H9 (cell line): ENCODE measurements around the gene SCAF8. TPM values are rescaled to one million over a fixed set of nuclear protein-coding genes. Genes with fewer than 3 reads are reported as not detected.

Experiments
- DNase-seq: peaks from one replicate; pipeline ENCODE4 v3.0.0-alpha.2; 2017
- H2AFZ ChIP-seq: one replicate; pipeline ENCODE4 v1.6.1; 2013; ENCODE audit warnings: mild to moderate bottlenecking, low read length, control low read depth, moderate library complexity
- H2AK5ac ChIP-seq: 2 replicates; pipeline ENCODE4 v1.6.1; 2013; ENCODE audit warnings: low read length, control low read depth, mixed read lengths; ENCODE audit not compliant: insufficient read length
- H2BK120ac ChIP-seq: one replicate; pipeline ENCODE4 v1.6.1; 2013; ENCODE audit warnings: low read depth, mild to moderate bottlenecking, low read length, control low read depth, inconsistent platforms; ENCODE audit not compliant: poor library complexity, severe bottlenecking
- H2BK12ac ChIP-seq: 2 replicates; pipeline ENCODE4 v1.6.1; 2013; ENCODE audit warnings: low read length, control low read depth, mixed read lengths, low read depth; ENCODE audit not compliant: insufficient read length
- H2BK15ac ChIP-seq: 2 replicates; pipeline ENCODE4 v1.6.1; 2013; ENCODE audit warnings: low read depth, low read length, control low read depth
- H2BK20ac ChIP-seq: one replicate; pipeline ENCODE4 v1.6.1; 2013; ENCODE audit warnings: low read depth, mild to moderate bottlenecking, low read length, control low read depth, inconsistent platforms; ENCODE audit not compliant: poor library complexity, severe bottlenecking
- H2BK5ac ChIP-seq: 2 replicates; pipeline ENCODE4 v1.6.1; 2013; ENCODE audit warnings: low read length, control low read depth, mixed read lengths; ENCODE audit not compliant: insufficient read length
- H3K14ac ChIP-seq: 2 replicates; pipeline ENCODE4 v1.6.1; 2013; ENCODE audit warnings: low read length, control low read depth; ENCODE audit not compliant: insufficient read depth
- H3K18ac ChIP-seq: 2 replicates; pipeline ENCODE4 v1.6.1; 2013; ENCODE audit warnings: low read depth, mild to moderate bottlenecking, mixed read lengths, low read length, control low read depth; ENCODE audit not compliant: insufficient read length
- H3K23ac ChIP-seq: 2 replicates; pipeline ENCODE4 v1.6.1; 2013; ENCODE audit warnings: low read length, control low read depth, mixed read lengths, low read depth; ENCODE audit not compliant: insufficient read length
- H3K23me2 ChIP-seq: 2 replicates; pipeline ENCODE4 v1.6.1; 2013; ENCODE audit warnings: low read depth, mild to moderate bottlenecking, mixed read lengths, low read length, control low read depth; ENCODE audit not compliant: insufficient read length, poor library complexity, severe bottlenecking
- H3K27ac ChIP-seq: 2 replicates; pipeline ENCODE4 v1.5.1; 2013; ENCODE audit warnings: low read length, control low read depth, mixed read lengths, low read depth; ENCODE audit not compliant: insufficient read length
- H3K27me3 ChIP-seq: 2 replicates; pipeline ENCODE4 v1.6.1; 2013; ENCODE audit warnings: low read length, control low read depth, inconsistent platforms; ENCODE audit not compliant: insufficient read depth
- H3K4ac ChIP-seq: 2 replicates; pipeline ENCODE4 v1.6.1; 2013; ENCODE audit warnings: low read depth, mild to moderate bottlenecking, control low read depth, inconsistent platforms, low read length, moderate library complexity
- H3K4me1 ChIP-seq: 2 replicates; pipeline ENCODE4 v1.6.1; 2013; ENCODE audit warnings: low read length, control low read depth, inconsistent platforms; ENCODE audit not compliant: insufficient read depth
- H3K4me2 ChIP-seq: 2 replicates; pipeline ENCODE4 v1.6.1; 2013; ENCODE audit warnings: low read length, control low read depth, mixed read lengths; ENCODE audit not compliant: insufficient read length, insufficient read depth
- H3K56ac ChIP-seq: 2 replicates; pipeline ENCODE4 v1.6.1; 2013; ENCODE audit warnings: low read depth, mild to moderate bottlenecking, mixed read lengths, low read length, control low read depth; ENCODE audit not compliant: insufficient read length
- H3K79me1 ChIP-seq: 2 replicates; pipeline ENCODE4 v1.6.1; 2013; ENCODE audit warnings: low read depth, mild to moderate bottlenecking, moderate library complexity, low read length, control low read depth, inconsistent platforms; ENCODE audit not compliant: insufficient read depth, poor library complexity, severe bottlenecking
- H3K79me2 ChIP-seq: 2 replicates; pipeline ENCODE4 v1.6.1; 2013; ENCODE audit warnings: low read length, control low read depth, inconsistent platforms; ENCODE audit not compliant: insufficient read depth
- H3K9ac ChIP-seq: 2 replicates; pipeline ENCODE4 v1.6.1; 2013; ENCODE audit warnings: low read length, control low read depth, mixed read lengths; ENCODE audit not compliant: insufficient read length; ENCODE audit errors: extremely low read depth
- H3K9me3 ChIP-seq: one replicate; pipeline ENCODE4 v1.6.1; 2013; ENCODE audit warnings: low read depth, low read length, inconsistent platforms; ENCODE audit not compliant: control insufficient read depth
- H3T11ph ChIP-seq: one replicate; pipeline ENCODE4 v1.6.1; 2013; ENCODE audit warnings: mild to moderate bottlenecking, low read length, control low read depth, inconsistent platforms
- H4K20me1 ChIP-seq: one replicate; pipeline ENCODE4 v1.6.1; 2013; ENCODE audit not compliant: control insufficient read depth, insufficient read length, insufficient read depth
- H4K5ac ChIP-seq: 2 replicates; pipeline ENCODE4 v1.6.1; 2013; ENCODE audit warnings: low read depth, mild to moderate bottlenecking, mixed read lengths, low read length, control low read depth; ENCODE audit not compliant: insufficient read length
- H4K8ac ChIP-seq: replicated peaks from 2 replicates; pipeline ENCODE4 v1.6.1; 2013; ENCODE audit warnings: low read length, control low read depth, mixed read lengths, low read depth; ENCODE audit not compliant: insufficient read length
- H4K91ac ChIP-seq: 2 replicates; pipeline ENCODE4 v1.6.1; 2013; ENCODE audit warnings: low read depth, mild to moderate bottlenecking, moderate library complexity, mixed read lengths, low read length, control low read depth; ENCODE audit not compliant: insufficient read length
- H3K27ac Mint-ChIP-seq, 3 experiments: 2 replicates in 2 of 3; 3 replicates in 1 of 3; pipeline ENCODE4 v1.8.0; 2020 to 2021; ENCODE audit warnings: mixed read lengths in 3 of 3, mild to moderate bottlenecking in 1 of 3, moderate library complexity in 1 of 3
- H3K27me3 Mint-ChIP-seq: 2 replicates; pipeline ENCODE4 v1.8.0; 2021; ENCODE audit warnings: low read depth, mild to moderate bottlenecking, moderate library complexity, mixed read lengths
- H3K36me3 Mint-ChIP-seq, 3 experiments: 2 replicates in 2 of 3; 3 replicates in 1 of 3; pipeline ENCODE4 v1.8.0; 2020 to 2021; ENCODE audit warnings: low read depth in 3 of 3, mixed read lengths in 3 of 3; ENCODE audit not compliant: insufficient read depth in 1 of 3
- H3K4me1 Mint-ChIP-seq, 2 experiments: 2 replicates each; pipeline ENCODE4 v1.8.0; 2020; ENCODE audit warnings: mixed read lengths in 2 of 2
- H3K4me3 Mint-ChIP-seq, 2 experiments: 2 replicates in 1 of 2; 3 replicates in 1 of 2; pipeline ENCODE4 v1.8.0; 2020 to 2021; ENCODE audit warnings: mild to moderate bottlenecking in 2 of 2, mixed read lengths in 2 of 2, moderate library complexity in 1 of 2
- H3K9me3 Mint-ChIP-seq, 2 experiments: 2 replicates in 1 of 2; 3 replicates in 1 of 2; pipeline ENCODE4 v1.8.0; 2020; ENCODE audit warnings: mild to moderate bottlenecking in 2 of 2, mixed read lengths in 2 of 2, moderate library complexity in 1 of 2
- WGBS: extraction: QIAGEN DNeasy Blood & Tissue Kit; methylation state at CpG from one replicate; pipeline ENCODE4 v1.1.7; 2013; ENCODE audit warnings: missing lambda C conversion rate, low lambda C conversion rate, mixed read lengths; ENCODE audit not compliant: insufficient read length; ENCODE audit errors: extremely low coverage; 5-methylcytosine and 5-hydroxymethylcytosine counted together
- total RNA-seq: library from RNA; stranded (reverse); gene quantifications from 2 replicates; pipeline ENCODE4 v1.2.1, GENCODE V29; 2021
- TF ChIP-seq, protein P1 (sequence below): fragments of 200-600 bp; sonication (generic); conservative IDR thresholded peaks from 3 replicates; pipeline ENCODE4 v1.8.0; 2021; ENCODE audit warnings: antibody characterized with exemption, mild to moderate bottlenecking

Gene SCAF8
- total RNA-seq, 1 experiment from 2014 or later: 78.5 TPM

DNA sequence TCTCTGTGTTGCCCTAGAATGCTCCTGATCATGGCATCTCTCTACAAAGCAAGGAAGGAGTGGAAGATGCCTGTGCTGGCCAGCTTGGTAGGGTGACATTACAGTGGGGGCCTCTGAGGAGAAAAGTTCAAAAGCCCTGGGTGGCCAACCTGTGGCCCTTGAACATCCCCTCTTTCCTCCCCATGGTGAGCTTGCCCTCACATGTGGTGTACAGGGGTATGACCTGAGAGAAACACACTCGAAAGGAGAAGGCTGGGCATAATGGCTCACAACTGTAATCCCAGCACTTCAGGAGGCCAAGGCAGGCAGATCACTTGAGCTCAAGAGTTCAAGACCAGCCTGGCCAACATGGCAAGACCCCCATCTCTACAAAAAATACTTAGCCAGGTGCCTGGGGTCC, 36.6 kb upstream of the SCAF8 start:
- no peak overlapping the region for H2BK15ac ChIP-seq

More for the DNA sequence above, 36.6 kb upstream of the SCAF8 start:
- Histone ChIP-seq H2AFZ (no peak overlapping the region), H2AK5ac (no peak overlapping the region), H3K27ac (no peak overlapping the region), H2BK5ac (no peak overlapping the region), H3K79me2 (no peaks in the 10 kb centered on the region), H3T11ph (no peak overlapping the region), H4K5ac (no peak overlapping the region), H3K23me2 (no peaks in the 10 kb centered on the region), H3K56ac (no peak overlapping the region), H2BK12ac (no peak overlapping the region), H3K27me3 (no peaks in the 10 kb centered on the region), H4K91ac (no peak overlapping the region), H3K79me1 (no peaks in the 10 kb centered on the region), H3K4me2 (no peak overlapping the region), H2BK120ac (no peak overlapping the region), H4K8ac (no peak overlapping the region), H3K9me3 (no peaks in the 10 kb centered on the region), H3K23ac (no peak overlapping the region), H3K18ac (no peak overlapping the region), H3K4me1 (no peaks in the 10 kb centered on the region), H4K20me1 (no peaks in the 10 kb centered on the region), H3K4ac (no peak overlapping the region), H3K14ac (no peak overlapping the region), H3K9ac (no peak overlapping the region), H2BK20ac (no peak overlapping the region)
- Mint-ChIP-seq H3K4me1 (no peaks in the 10 kb centered on the region), H3K36me3 (no peaks in the 10 kb centered on the region), H3K27me3 (no peaks in the 10 kb centered on the region), H3K9me3 (no peaks in the 10 kb centered on the region), H3K27ac (no peak overlapping the region), H3K4me3 (no peak overlapping the region)
- WGBS: no CpG with 5 or more reads among the region's 1 CpG
- TF ChIP-seq, protein P1, sequence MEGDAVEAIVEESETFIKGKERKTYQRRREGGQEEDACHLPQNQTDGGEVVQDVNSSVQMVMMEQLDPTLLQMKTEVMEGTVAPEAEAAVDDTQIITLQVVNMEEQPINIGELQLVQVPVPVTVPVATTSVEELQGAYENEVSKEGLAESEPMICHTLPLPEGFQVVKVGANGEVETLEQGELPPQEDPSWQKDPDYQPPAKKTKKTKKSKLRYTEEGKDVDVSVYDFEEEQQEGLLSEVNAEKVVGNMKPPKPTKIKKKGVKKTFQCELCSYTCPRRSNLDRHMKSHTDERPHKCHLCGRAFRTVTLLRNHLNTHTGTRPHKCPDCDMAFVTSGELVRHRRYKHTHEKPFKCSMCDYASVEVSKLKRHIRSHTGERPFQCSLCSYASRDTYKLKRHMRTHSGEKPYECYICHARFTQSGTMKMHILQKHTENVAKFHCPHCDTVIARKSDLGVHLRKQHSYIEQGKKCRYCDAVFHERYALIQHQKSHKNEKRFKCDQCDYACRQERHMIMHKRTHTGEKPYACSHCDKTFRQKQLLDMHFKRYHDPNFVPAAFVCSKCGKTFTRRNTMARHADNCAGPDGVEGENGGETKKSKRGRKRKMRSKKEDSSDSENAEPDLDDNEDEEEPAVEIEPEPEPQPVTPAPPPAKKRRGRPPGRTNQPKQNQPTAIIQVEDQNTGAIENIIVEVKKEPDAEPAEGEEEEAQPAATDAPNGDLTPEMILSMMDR: no peak
- DNase-seq: no peak
